Subcutaneous adipose tissue (tissue), 4 donors: ENCODE results near the gene PLA2G15. TPM values are rescaled to one million over a fixed set of nuclear protein-coding genes. Genes with fewer than 3 reads are reported as not detected.

Source experiments
- CTCF ChIP-seq: fragments of 450-650 bp; IDR thresholded peaks from one replicate; pipeline ENCODE4 v1.5.1; 2016; ENCODE audit warnings: low read depth, mild to moderate bottlenecking, control low read depth, antibody characterized with exemption, moderate library complexity
- total RNA-seq, 4 donors: library from RNA; depleted of rRNA; stranded (reverse); fragments of >200 nt; gene quantifications; one replicate each; pipeline ENCODE4 v1.1.0, GENCODE V29; 2016

Gene PLA2G15
- total RNA-seq, 4 donors from 2014 or later, result 16.3 to 62.4 (median 36.0) TPM

- TF ChIP-seq CTCF, result no peak
Measured at GRCh38 chr16:68289202-68289601, 44.0 kb downstream of the PLA2G15 start.

GRCh38 chr16:68289621-68290329, 44.6 kb downstream of the PLA2G15 start:
- TF ChIP-seq CTCF, result no peak

- TF ChIP-seq CTCF, result no peak
Measured at GRCh38 chr16:68290450-68290849, 45.3 kb downstream of the PLA2G15 start.

- no peak for TF ChIP-seq CTCF
Measured at GRCh38 chr16:68291227-68291626, 46.1 kb downstream of the PLA2G15 start.

- no peak for TF ChIP-seq CTCF
Measured at GRCh38 chr16:68292425-68292824, 47.3 kb downstream of the PLA2G15 start.

GRCh38 chr16:68296291-68296690, 51.1 kb downstream of the PLA2G15 start:
- TF ChIP-seq CTCF, result no peak

- no peak for TF ChIP-seq CTCF
Measured at GRCh38 chr16:68296693-68297092, 51.5 kb downstream of the PLA2G15 start.
